Stimulated activated CD4-positive, alpha-beta T cell treated with anti-CD3 and anti-CD28 coated beads, Interleukin-15, amount 100 ng/mL, for 1 hour (primary cell): Measurements from ENCODE around the gene GFRA1.

Experiments
- DNase-seq, 2 donors: peaks; one replicate each; pipeline ENCODE4 v3.0.0-alpha.2; 2020; ENCODE audit warnings: low read depth in 1 of 2, low spot score in 1 of 2

GFRA1 gene

GRCh38 chr10:116272440-116273283 is at the start of gene GFRA1:
TSS of gene GFRA1 (minus strand) at chr10:116273206. CDS start at chr10:116272029, 1,177 bp downstream.
- no peak for DNase-seq

- no peak for DNase-seq
Observed at GRCh38 chr10:116316503-116316902, 43.5 kb upstream of the GFRA1 start.

- no peak for DNase-seq
Observed at GRCh38 chr10:116312548-116312947, 39.5 kb upstream of the GFRA1 start.

GRCh38 chr10:116311706-116312490 is 38.9 kb upstream of the GFRA1 start:
- no peak for DNase-seq

GRCh38 chr10:116311016-116311415 is 38.0 kb upstream of the GFRA1 start:
- DNase-seq, result no peak

- DNase-seq, result no peak
Observed at GRCh38 chr10:116307455-116307854, 34.4 kb upstream of the GFRA1 start.

- DNase-seq, result no peak
Observed at GRCh38 chr10:116306847-116307246, 33.8 kb upstream of the GFRA1 start.

GRCh38 chr10:116304923-116305322 is 31.9 kb upstream of the GFRA1 start:
- DNase-seq, result no peak

GRCh38 chr10:116300542-116300941 is 27.5 kb upstream of the GFRA1 start:
- no peak for DNase-seq

GRCh38 chr10:116298586-116298985 is 25.6 kb upstream of the GFRA1 start:
- DNase-seq, result no peak

- DNase-seq, result no peak
Observed at GRCh38 chr10:116296291-116296721, 23.3 kb upstream of the GFRA1 start.

- DNase-seq, result no peak
Observed at GRCh38 chr10:116292493-116292892, 19.5 kb upstream of the GFRA1 start.

- DNase-seq, result no peak
Observed at GRCh38 chr10:116289652-116290051, 16.6 kb upstream of the GFRA1 start.

GRCh38 chr10:116287906-116288501 is 15.0 kb upstream of the GFRA1 start:
- no peak for DNase-seq

- no peak for DNase-seq
Observed at GRCh38 chr10:116286626-116287200, 13.7 kb upstream of the GFRA1 start.

- no peak for DNase-seq
Observed at GRCh38 chr10:116281775-116282174, 8.8 kb upstream of the GFRA1 start.

- no peak for DNase-seq
Observed at GRCh38 chr10:116278846-116279245, 5.8 kb upstream of the GFRA1 start.

GRCh38 chr10:116276981-116277380 is 4.0 kb upstream of the GFRA1 start:
- DNase-seq, result no peak

- DNase-seq, result no peak
Observed at GRCh38 chr10:116274064-116274904, 1.3 kb upstream of the GFRA1 start.

GRCh38 chr10:116271593-116272439 is 1.2 kb downstream of the GFRA1 start:
- DNase-seq, result no peak
